Raji (cell line): ENCODE data around the gene CSTB.

Experiments
- POLR2A ChIP-seq: IDR thresholded peaks from 2 replicates; pipeline ENCODE4 v1.6.1; 2011; ENCODE audit warnings: low read depth, low read length, control low read depth; ENCODE audit not compliant: insufficient read depth

Gene CSTB

GRCh38 chr21:43800124-43800523 lies 24.0 kb upstream of the CSTB start:
- TF ChIP-seq POLR2A: no peak

- TF ChIP-seq POLR2A: no peak
These were observed 23.3 kb upstream of the CSTB start for GRCh38 chr21:43799301-43799840.

GRCh38 chr21:43797925-43798715 lies 22.0 kb upstream of the CSTB start:
- TF ChIP-seq POLR2A: no peak

- TF ChIP-seq POLR2A: no peak
These were observed 21.3 kb upstream of the CSTB start for GRCh38 chr21:43797415-43797814.

GRCh38 chr21:43794857-43795256 lies 18.7 kb upstream of the CSTB start:
- TF ChIP-seq POLR2A: no peak

- no peak for TF ChIP-seq POLR2A
These were observed 18.2 kb upstream of the CSTB start for GRCh38 chr21:43794311-43794710.

- TF ChIP-seq POLR2A: no peak
These were observed 17.1 kb upstream of the CSTB start for GRCh38 chr21:43793243-43793642.

- no peak for TF ChIP-seq POLR2A
These were observed 16.3 kb upstream of the CSTB start for GRCh38 chr21:43792406-43792805.

- no peak for TF ChIP-seq POLR2A
These were observed 14.0 kb upstream of the CSTB start for GRCh38 chr21:43790010-43790524.

- TF ChIP-seq POLR2A: peak; percentile 91
These were observed 13.3 kb upstream of the CSTB start, which contains the start of gene RRP1 for GRCh38 chr21:43789276-43790009. Gene RRP1, plus strand, starts transcription at chr21:43789577. Its CDS starts 53 bp downstream, at chr21:43789630.

GRCh38 chr21:43786807-43787440 lies 10.8 kb upstream of the CSTB start:
- no peak for TF ChIP-seq POLR2A

GRCh38 chr21:43786300-43786806 lies 10.2 kb upstream of the CSTB start:
- no peak for TF ChIP-seq POLR2A

GRCh38 chr21:43785134-43785533 lies 9.0 kb upstream of the CSTB start:
- TF ChIP-seq POLR2A: no peak

GRCh38 chr21:43783098-43783700 lies 7.1 kb upstream of the CSTB start:
- no peak for TF ChIP-seq POLR2A
